B cell (primary cell): ENCODE data around the gene PSAPL1. TPM values are rescaled to one million over a fixed set of nuclear protein-coding genes. Genes with fewer than 3 reads are reported as not detected.

Experiments used
- ATAC-seq: fragments of 200-7000 bp; cut with Tn5 transposase; one replicate; pipeline ENCODE4 v1.10.0; 2021; ENCODE audit warnings: low read depth, mild to moderate bottlenecking, moderate number of reproducible peaks, moderate library complexity
- CTCF ChIA-PET: fragments of 350-600 bp; sonication (Branson Sonifier 250); formaldehyde crosslinking; loops from one replicate; lab custom pipeline; 2021; ENCODE audit warnings: antibody characterized with exemption, inconsistent platforms; lab: Charles Lee
- POLR2A ChIA-PET: fragments of 350-600 bp; sonication (Branson Sonifier 250); formaldehyde crosslinking; loops from one replicate; lab custom pipeline; 2021; ENCODE audit warnings: antibody characterized with exemption; lab: Charles Lee
- DNase-seq: peaks from one replicate; pipeline ENCODE4 v3.0.0; 2013
- H2AFZ ChIP-seq: 2 replicates; pipeline ENCODE4 v1.6.1; 2012; ENCODE audit warnings: mild to moderate bottlenecking, low read depth, low read length; ENCODE audit not compliant: insufficient read depth, poor library complexity, severe bottlenecking
- H3K27ac ChIP-seq, 2 donors: 1 replicate in 1 of 2; 2 replicates in 1 of 2; pipeline ENCODE4 v1.5.1; 2012 to 2013; ENCODE audit warnings: low read length in 2 of 2, mild to moderate bottlenecking in 2 of 2, moderate library complexity in 1 of 2
- H3K27me3 ChIP-seq, 4 experiments: fragments of 200-600 bp in 1 of 4; sonication (generic) in 1 of 4; replicated peaks in 1 of 4; 1 replicate in 2 of 4; 2 replicates in 2 of 4; pipeline versions ENCODE4 v1.6.1 to v1.7.0; 2013 to 2016; ENCODE audit warnings: low read length in 3 of 4, mild to moderate bottlenecking in 2 of 4, mixed read lengths in 1 of 4, moderate library complexity in 1 of 4; ENCODE audit not compliant: insufficient read depth in 4 of 4, control insufficient read depth in 3 of 4; ENCODE audit errors: control extremely low read depth in 1 of 4
- H3K36me3 ChIP-seq, 2 experiments: replicated peaks in 1 of 2; 1 replicate in 1 of 2; 2 replicates in 1 of 2; pipeline versions ENCODE4 v1.6.1 to v1.7.1; 2013; ENCODE audit warnings: low read length in 1 of 2; ENCODE audit not compliant: insufficient read depth in 2 of 2, control insufficient read depth in 1 of 2; ENCODE audit errors: control extremely low read depth in 1 of 2, extremely low read depth in 1 of 2
- H3K4me1 ChIP-seq, 2 donors: fragments of 200-600 bp in 1 of 2; sonication (generic) in 1 of 2; 1 replicate in 1 of 2; 2 replicates in 1 of 2; pipeline versions ENCODE4 v1.5.1 to v1.6.1; 2013 to 2017; ENCODE audit warnings: low read length in 2 of 2; ENCODE audit not compliant: control insufficient read depth in 2 of 2, insufficient read depth in 2 of 2
- H3K4me2 ChIP-seq: replicated peaks from 2 replicates; pipeline ENCODE3; 2012; ENCODE audit warnings: mild to moderate bottlenecking, low read depth, low read length; ENCODE audit not compliant: poor library complexity, severe bottlenecking
- H3K4me3 ChIP-seq, 5 experiments: fragments of 200-600 bp in 1 of 5; sonication (generic) in 1 of 5; 1 replicate in 3 of 5; 2 replicates in 2 of 5; pipeline versions ENCODE4 v1.5.1 to v1.7.0; 2011 to 2016; ENCODE audit warnings: low read length in 4 of 5, mild to moderate bottlenecking in 4 of 5, low read depth in 2 of 5, control low read depth in 1 of 5, moderate library complexity in 1 of 5; ENCODE audit not compliant: insufficient read depth in 1 of 5; ENCODE audit errors: control extremely low read depth in 1 of 5, extremely low read depth in 1 of 5
- H3K79me2 ChIP-seq: fragments of 200-600 bp; sonication (generic); one replicate; pipeline ENCODE4 v1.6.0; 2016; ENCODE audit warnings: low read length; ENCODE audit not compliant: control insufficient read depth, insufficient read depth
- H3K9ac ChIP-seq: fragments of 200-600 bp; sonication (generic); 2 replicates; pipeline ENCODE4 v1.6.1; 2017; ENCODE audit warnings: mild to moderate bottlenecking, low read length, moderate library complexity
- H3K9me3 ChIP-seq, 3 donors: one replicate each; pipeline versions ENCODE4 v1.6.1 to v1.7.1; 2013; ENCODE audit warnings: low read length in 2 of 3; ENCODE audit not compliant: control insufficient read depth in 2 of 3, insufficient read depth in 1 of 3; ENCODE audit errors: control extremely low read depth in 1 of 3
- H4K20me1 ChIP-seq: 2 replicates; pipeline ENCODE4 v1.6.0; 2012; ENCODE audit warnings: mild to moderate bottlenecking, low read length; ENCODE audit not compliant: insufficient read depth, control insufficient read depth, poor library complexity, severe bottlenecking
- H3K27ac Mint-ChIP-seq: one replicate; pipeline ENCODE4 v1.8.0; 2021; ENCODE audit warnings: mixed read lengths
- H3K27me3 Mint-ChIP-seq: one replicate; pipeline ENCODE4 v1.8.0; 2021; ENCODE audit warnings: mixed read lengths
- H3K4me1 Mint-ChIP-seq: one replicate; pipeline ENCODE4 v1.8.0; 2021; ENCODE audit warnings: mixed read lengths
- H3K4me3 Mint-ChIP-seq: one replicate; pipeline ENCODE4 v1.8.0; 2021; ENCODE audit warnings: mixed read lengths
- H3K9me3 Mint-ChIP-seq: one replicate; pipeline ENCODE4 v1.8.0; 2022; ENCODE audit warnings: mixed read lengths; ENCODE audit not compliant: insufficient read depth
- EZH2 ChIP-seq: IDR thresholded peaks from 2 replicates; pipeline ENCODE4 v1.6.1; 2012; ENCODE audit warnings: borderline replicate concordance, low read depth, mild to moderate bottlenecking, moderate library complexity, low read length; ENCODE audit not compliant: insufficient read depth, poor library complexity, severe bottlenecking
- WGBS: methylation state at CpG from one replicate; pipeline ENCODE4 v1.1.5; 2013; ENCODE audit warnings: missing lambda C conversion rate; ENCODE audit not compliant: insufficient coverage; 5-methylcytosine and 5-hydroxymethylcytosine counted together
- intact Hi-C: fragments of 100-400 bp; cut with micrococcal nuclease; formaldehyde crosslinking; loops from one replicate; pipeline ENCODE4 v1.10.0; 2022
- polyA plus RNA-seq: library from polyadenylated mRNA; depleted of rRNA; stranded (reverse); fragments of >200 nt; gene quantifications from 2 replicates; pipeline ENCODE4 v1.2.3, GENCODE V29; 2012
- total RNA-seq, 2 donors: library from RNA; stranded (reverse); fragments of 120-200 nt in 1 of 2; gene quantifications; 1 replicate in 1 of 2; 2 replicates in 1 of 2; pipeline versions ENCODE4 v1.2.3 to v1.2.4, GENCODE V29; 2013 to 2022
- TF ChIP-seq, protein P1 (sequence below): fragments of 200-600 bp; IDR thresholded peaks from one replicate; pipeline ENCODE4 v1.8.0; 2022; ENCODE audit warnings: antibody characterized with exemption, mild to moderate bottlenecking

Gene PSAPL1
- total and polyA plus RNA-seq, 2 donors (not counting 1 experiment from before 2014, with no cell fraction given): not detected

DNA sequence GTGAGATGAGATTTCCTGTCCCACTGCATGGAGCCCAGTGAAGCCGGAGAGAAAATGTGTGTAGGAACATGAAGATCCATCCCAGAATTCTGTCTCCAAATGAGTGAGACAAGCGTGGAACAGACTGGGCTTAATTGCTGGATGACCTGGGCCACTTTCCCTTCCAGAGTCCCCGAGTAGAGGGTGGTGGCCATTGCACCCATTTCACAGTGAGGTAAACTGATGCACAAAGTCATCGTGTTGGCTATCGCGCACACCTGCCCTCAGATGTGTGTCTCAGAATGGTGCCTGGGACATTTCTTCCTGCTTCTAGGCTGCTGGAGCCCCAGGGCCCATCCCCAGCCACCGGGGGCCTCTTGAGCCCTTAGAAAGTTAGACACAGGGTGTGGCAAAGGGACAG lies 43.0 kb upstream of the PSAPL1 start:
- Histone ChIP-seq H3K79me2 (no peaks in the 10 kb centered on the region), H2AFZ (no peak overlapping the region), H3K4me3 (no peak overlapping the region), H3K4me2 (no peak overlapping the region), H3K36me3 (no peaks in the 10 kb centered on the region), H3K4me1 (no peaks in the 10 kb centered on the region), H3K9ac (no peak overlapping the region), H3K27me3 (no peaks in the 10 kb centered on the region), H3K9me3 (peaks cover 0 to 4% (median 0%) of the 10 kb centered on the region in 3 donors), H3K27ac (no peak overlapping the region), H4K20me1 (no peaks in the 10 kb centered on the region)
- Mint-ChIP-seq H3K9me3 (no peaks in the 10 kb centered on the region), H3K4me1 (no peaks in the 10 kb centered on the region), H3K4me3 (no peak overlapping the region), H3K27ac (no peak overlapping the region), H3K27me3 (peaks cover 4% of the 10 kb centered on the region)
- 89% methylated on average over 6 of the region's 7 CpGs for WGBS
- POLR2A ChIA-PET: no interaction called here
- ATAC-seq (no peak), DNase-seq (no peak)
- TF ChIP-seq EZH2: no peak
- TF ChIP-seq, protein P1, sequence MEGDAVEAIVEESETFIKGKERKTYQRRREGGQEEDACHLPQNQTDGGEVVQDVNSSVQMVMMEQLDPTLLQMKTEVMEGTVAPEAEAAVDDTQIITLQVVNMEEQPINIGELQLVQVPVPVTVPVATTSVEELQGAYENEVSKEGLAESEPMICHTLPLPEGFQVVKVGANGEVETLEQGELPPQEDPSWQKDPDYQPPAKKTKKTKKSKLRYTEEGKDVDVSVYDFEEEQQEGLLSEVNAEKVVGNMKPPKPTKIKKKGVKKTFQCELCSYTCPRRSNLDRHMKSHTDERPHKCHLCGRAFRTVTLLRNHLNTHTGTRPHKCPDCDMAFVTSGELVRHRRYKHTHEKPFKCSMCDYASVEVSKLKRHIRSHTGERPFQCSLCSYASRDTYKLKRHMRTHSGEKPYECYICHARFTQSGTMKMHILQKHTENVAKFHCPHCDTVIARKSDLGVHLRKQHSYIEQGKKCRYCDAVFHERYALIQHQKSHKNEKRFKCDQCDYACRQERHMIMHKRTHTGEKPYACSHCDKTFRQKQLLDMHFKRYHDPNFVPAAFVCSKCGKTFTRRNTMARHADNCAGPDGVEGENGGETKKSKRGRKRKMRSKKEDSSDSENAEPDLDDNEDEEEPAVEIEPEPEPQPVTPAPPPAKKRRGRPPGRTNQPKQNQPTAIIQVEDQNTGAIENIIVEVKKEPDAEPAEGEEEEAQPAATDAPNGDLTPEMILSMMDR: no peak
- intact Hi-C loops: no loop called here
- CTCF ChIA-PET: no interaction called here

DNA sequence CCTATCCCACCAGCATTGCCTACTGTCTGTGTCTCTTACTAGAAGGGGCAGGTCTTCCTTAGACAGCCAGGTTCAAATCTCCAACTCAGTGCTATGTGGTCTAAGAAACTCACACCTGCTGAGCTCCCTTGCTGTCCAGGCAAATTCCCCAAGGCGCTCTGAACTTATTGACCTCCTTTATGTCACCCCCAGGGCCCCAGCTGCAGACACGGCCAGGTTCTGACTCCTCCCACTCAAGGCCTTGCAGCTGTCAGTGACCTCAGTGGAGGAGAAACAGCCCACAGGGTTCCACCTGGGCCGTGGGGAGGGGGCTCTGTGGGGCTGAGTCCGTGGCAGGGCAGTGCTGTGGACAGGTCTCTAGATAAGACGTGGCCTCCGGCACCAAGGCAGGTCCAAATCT lies 42.1 kb upstream of the PSAPL1 start:
- H3K79me2 ChIP-seq: no peaks in the 10 kb centered on the region
- ChIA-PET CTCF (no interaction called here), POLR2A (no interaction called here)
- no peaks in the 10 kb centered on the region for H3K4me1 ChIP-seq
- H3K4me3 ChIP-seq: no peak overlapping the region
- TF ChIP-seq EZH2: no peak
- TF ChIP-seq, protein P1: no peak
- H4K20me1 ChIP-seq: no peaks in the 10 kb centered on the region
- no peaks in the 10 kb centered on the region for H3K27me3 ChIP-seq
- intact Hi-C loops: no loop called here
- H3K4me3 Mint-ChIP-seq: no peak overlapping the region
- H2AFZ ChIP-seq: no peak overlapping the region
- H3K36me3 ChIP-seq: no peaks in the 10 kb centered on the region
- no peaks in the 10 kb centered on the region for H3K4me1 Mint-ChIP-seq
- peaks cover 6% of the 10 kb centered on the region for H3K27me3 Mint-ChIP-seq
- no peaks in the 10 kb centered on the region for H3K9me3 Mint-ChIP-seq
- no peak overlapping the region for H3K27ac ChIP-seq
- DNase-seq: no peak
- H3K9ac ChIP-seq: no peak overlapping the region
- H3K9me3 ChIP-seq: peaks cover 0 to 4% (median 0%) of the 10 kb centered on the region in 3 donors
- no peak overlapping the region for H3K27ac Mint-ChIP-seq
- ATAC-seq: no peak
- H3K4me2 ChIP-seq: no peak overlapping the region
- WGBS: 55% methylated on average over 6 of the region's 6 CpGs
